Measurements from ENCODE around the gene CEP170. TPM values are rescaled to one million over a fixed set of nuclear protein-coding genes. Genes with fewer than 3 reads are reported as not detected.

The CEP170 gene
- total RNA-seq, 2 donors from 2014 or later = 11.6 to 17.5 TPM

DNA sequence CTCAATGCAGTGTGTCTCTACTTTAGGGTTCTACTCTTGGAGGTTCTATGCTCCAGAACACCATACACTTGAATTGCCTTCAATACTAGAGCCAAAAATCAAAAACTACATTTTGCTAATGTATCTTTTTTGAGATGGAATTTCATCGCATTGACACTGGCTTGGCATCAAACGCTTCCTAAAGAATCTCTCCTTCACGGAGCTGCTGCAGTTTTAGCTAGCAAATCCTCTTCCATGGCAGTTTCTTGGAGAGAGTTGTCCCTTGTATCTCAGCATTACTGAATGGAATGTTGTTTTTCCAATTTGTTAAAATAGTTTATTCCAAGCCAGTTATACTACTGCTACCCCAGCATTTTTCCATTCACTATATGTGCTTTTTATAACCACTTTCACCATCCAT is 18.4 kb upstream of the CEP170 start:
- TF ChIP-seq CTCF (IDR thresholded peaks at IDR 0.05) = no peak
- no peak overlapping the region for H3K9ac ChIP-seq (ENCODE audit: low read depth in 2 of 2, low read length in 2 of 2)
- H3K4me3 ChIP-seq = no peak overlapping the region
- H3K36me3 ChIP-seq = no peaks in the 10 kb centered on the region
- H3K9me3 ChIP-seq = no peaks in the 10 kb centered on the region
- DNase-seq = no peak
- intact Hi-C loops (cut with DNase I) = no loop called here
- no peaks in the 10 kb centered on the region for H3K4me1 ChIP-seq
- no peaks in the 10 kb centered on the region for H3K27me3 ChIP-seq
- H3K27ac ChIP-seq = no peak overlapping the region

- DNase-seq = no peak
- H3K9me3 ChIP-seq = no peaks in the 10 kb centered on the region
- no peak overlapping the region for H3K27ac ChIP-seq
- no peaks in the 10 kb centered on the region for H3K36me3 ChIP-seq
- intact Hi-C loops (cut with DNase I) = no loop called here
- H3K4me1 ChIP-seq = no peaks in the 10 kb centered on the region
- H3K27me3 ChIP-seq = no peaks in the 10 kb centered on the region
- no peak overlapping the region for H3K4me3 ChIP-seq
- no peak overlapping the region for H3K9ac ChIP-seq (ENCODE audit: low read depth in 2 of 2, low read length in 2 of 2)
- TF ChIP-seq CTCF (IDR thresholded peaks at IDR 0.05) = no peak
These were observed 17.3 kb upstream of the CEP170 start for GRCh38 chr1:243272401-243272800.

- no peak for DNase-seq
- no peak overlapping the region for H3K9ac ChIP-seq (ENCODE audit: low read depth in 2 of 2, low read length in 2 of 2)
- no peaks in the 10 kb centered on the region for H3K36me3 ChIP-seq
- H3K27ac ChIP-seq = no peak overlapping the region
- no peaks in the 10 kb centered on the region for H3K27me3 ChIP-seq
- no peak overlapping the region for H3K4me3 ChIP-seq
- no peak for TF ChIP-seq CTCF (IDR thresholded peaks at IDR 0.05)
- H3K9me3 ChIP-seq = no peaks in the 10 kb centered on the region
- no peaks in the 10 kb centered on the region for H3K4me1 ChIP-seq
- intact Hi-C loops (cut with DNase I) = no loop called here
These were observed 16.9 kb upstream of the CEP170 start for GRCh38 chr1:243271996-243272395.

DNA sequence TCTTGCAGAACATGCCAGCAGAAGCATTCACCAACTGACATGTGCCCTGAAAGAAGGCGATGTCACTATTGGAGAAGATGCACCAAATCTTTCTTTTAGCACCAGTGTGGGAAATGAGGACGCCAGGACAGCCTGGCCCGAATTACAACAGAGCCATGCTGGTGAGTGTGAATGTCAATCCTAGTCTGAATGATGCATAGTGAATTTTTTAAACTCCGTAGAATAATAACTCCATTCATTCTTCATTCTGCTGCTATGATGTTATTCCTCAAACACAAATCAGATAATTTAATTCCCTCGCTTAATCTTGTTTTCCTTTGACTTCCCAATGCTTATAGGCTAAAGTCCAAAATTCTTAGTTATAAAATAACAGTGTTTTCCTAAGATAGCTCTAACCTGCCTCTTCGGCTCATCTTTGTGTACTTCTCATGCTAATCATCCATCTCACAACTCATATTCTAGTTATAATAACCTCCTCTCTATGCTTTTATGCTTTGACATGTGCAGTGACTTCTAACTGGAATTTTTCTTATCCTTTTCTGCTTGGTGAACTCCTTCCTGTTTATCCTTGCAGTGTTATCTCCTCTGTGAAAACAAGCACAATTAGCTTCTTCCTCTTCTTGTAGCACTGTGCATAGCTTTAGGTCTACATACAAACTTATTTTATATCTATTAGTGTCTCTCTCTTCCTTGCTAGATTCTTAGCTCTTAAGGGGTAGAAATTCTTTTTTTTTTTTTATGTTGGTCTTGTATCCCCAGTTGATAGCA is 15.2 kb upstream of the CEP170 start:
- no peak for DNase-seq
- no peak for TF ChIP-seq CTCF (IDR thresholded peaks at IDR 0.05)
- no peaks in the 10 kb centered on the region for H3K4me1 ChIP-seq
- H3K36me3 ChIP-seq = no peaks in the 10 kb centered on the region
- intact Hi-C loops (cut with DNase I) = no loop called here
- no peak overlapping the region for H3K27ac ChIP-seq
- H3K4me3 ChIP-seq = no peak overlapping the region
- no peaks in the 10 kb centered on the region for H3K9me3 ChIP-seq
- H3K9ac ChIP-seq (ENCODE audit: low read depth in 2 of 2, low read length in 2 of 2) = no peak overlapping the region
- no peaks in the 10 kb centered on the region for H3K27me3 ChIP-seq

DNA sequence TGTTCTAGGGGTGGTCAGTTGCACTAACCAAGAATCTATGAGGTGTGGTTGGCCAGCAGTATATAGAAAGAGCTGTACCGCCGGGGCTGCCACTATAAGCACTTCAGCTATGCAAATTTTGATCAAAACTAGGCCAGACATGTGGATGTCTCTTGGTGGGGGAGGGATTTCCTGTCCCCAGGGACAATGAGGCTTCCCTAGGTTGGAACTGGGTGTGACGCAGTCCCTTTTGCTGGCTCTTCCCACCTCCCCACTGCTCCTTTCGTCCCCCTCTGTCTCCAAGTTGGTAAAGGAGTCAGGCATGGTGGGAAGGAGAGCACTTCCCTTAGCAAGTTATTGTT is 14.3 kb upstream of the CEP170 start:
- intact Hi-C loops (cut with DNase I) = no loop called here
- no peak for DNase-seq
- H3K9me3 ChIP-seq = no peaks in the 10 kb centered on the region
- H3K9ac ChIP-seq (ENCODE audit: low read depth in 2 of 2, low read length in 2 of 2) = no peak overlapping the region
- no peaks in the 10 kb centered on the region for H3K36me3 ChIP-seq
- TF ChIP-seq CTCF (IDR thresholded peaks at IDR 0.05) = no peak
- H3K4me3 ChIP-seq = no peak overlapping the region
- no peaks in the 10 kb centered on the region for H3K4me1 ChIP-seq
- no peaks in the 10 kb centered on the region for H3K27me3 ChIP-seq
- no peak overlapping the region for H3K27ac ChIP-seq

Measured in colonic mucosa (tissue), 4 donors.